H1 (cell line): Measurements from ENCODE around the gene UROC1. TPM values are rescaled to one million over a fixed set of nuclear protein-coding genes. Genes with fewer than 3 reads are reported as not detected.

Experiments used
- CTCF ChIA-PET: fragments of 300-600 bp; sonication (Branson Sonifier 250); formaldehyde crosslinking; loops from one replicate; lab custom pipeline; 2021; ENCODE audit not compliant: partially characterized antibody; lab: Charles Lee
- POLR2A ChIA-PET: fragments of 300-600 bp; sonication (Branson Sonifier 250); formaldehyde crosslinking; loops from one replicate; lab custom pipeline; 2021; ENCODE audit warnings: inconsistent platforms; ENCODE audit not compliant: partially characterized antibody; lab: Charles Lee
- DNase-seq, 2 experiments: peaks; one replicate each; pipeline versions ENCODE4 v3.0.0 to v3.0.0-alpha.2; 2010 to 2022; ENCODE audit warnings: low spot score in 2 of 2, low read depth in 1 of 2, mixed read lengths in 1 of 2
- FAIRE-seq: peaks from 2 replicates; lab custom pipeline; 2011; peaks lifted over from hg19 to GRCh38; lab: Jason Lieb, UNC
- H2AFZ ChIP-seq: 2 replicates; pipeline ENCODE4 v1.8.1; 2012; ENCODE audit warnings: low read length, inconsistent platforms
- H2AK5ac ChIP-seq: 2 replicates; pipeline ENCODE4 v1.6.1; 2013; ENCODE audit warnings: low read depth, low read length
- H2BK120ac ChIP-seq: replicated peaks from 2 replicates; pipeline ENCODE3; 2013; ENCODE audit warnings: low read depth, low read length, inconsistent platforms
- H2BK12ac ChIP-seq: 2 replicates; pipeline ENCODE4 v1.6.1; 2013; ENCODE audit warnings: low read depth, low read length
- H2BK15ac ChIP-seq: 2 replicates; pipeline ENCODE4 v1.6.1; 2013; ENCODE audit warnings: low read length
- H2BK20ac ChIP-seq: 2 replicates; pipeline ENCODE4 v1.6.1; 2013; ENCODE audit warnings: low read length
- H2BK5ac ChIP-seq: 2 replicates; pipeline ENCODE4 v1.6.1; 2013; ENCODE audit warnings: low read depth, low read length
- H3K14ac ChIP-seq: 2 replicates; pipeline ENCODE4 v1.6.1; 2013; ENCODE audit warnings: inconsistent platforms; ENCODE audit not compliant: insufficient read length
- H3K18ac ChIP-seq: 2 replicates; pipeline ENCODE4 v1.6.1; 2013; ENCODE audit warnings: low read length; ENCODE audit errors: extremely low read depth
- H3K23ac ChIP-seq: 2 replicates; pipeline ENCODE4 v1.6.1; 2013; ENCODE audit warnings: inconsistent platforms; ENCODE audit not compliant: insufficient read length
- H3K23me2 ChIP-seq: 2 replicates; pipeline ENCODE4 v1.6.1; 2013; ENCODE audit warnings: low read depth, low read length
- H3K27ac ChIP-seq: 2 replicates; pipeline ENCODE4 v1.6.1; 2011; ENCODE audit warnings: low read depth, low read length, inconsistent platforms
- H3K27me3 ChIP-seq, 4 experiments: replicated peaks in 1 of 4; 1 replicate in 1 of 4; 2 replicates in 3 of 4; pipeline versions ENCODE4 v1.6.1 to v1.8.1; 2011 to 2013; ENCODE audit warnings: low read length in 3 of 4, mild to moderate bottlenecking in 3 of 4, inconsistent platforms in 2 of 4, mixed read lengths in 2 of 4, moderate library complexity in 1 of 4; ENCODE audit not compliant: control insufficient read depth in 3 of 4, insufficient read depth in 3 of 4; ENCODE audit errors: extremely low read depth in 1 of 4
- H3K36me3 ChIP-seq, 4 experiments: 2 replicates each; pipeline versions ENCODE4 v1.6.1 to v1.8.1; 2011 to 2013; ENCODE audit warnings: mild to moderate bottlenecking in 4 of 4, low read length in 3 of 4, moderate library complexity in 2 of 4, control low read depth in 1 of 4, inconsistent platforms in 1 of 4; ENCODE audit not compliant: insufficient read depth in 4 of 4, control insufficient read depth in 2 of 4
- H3K4ac ChIP-seq: replicated peaks from 2 replicates; pipeline ENCODE3; 2013; ENCODE audit warnings: low read length, low read depth, mixed read lengths, inconsistent platforms; ENCODE audit not compliant: insufficient read length
- H3K4me1 ChIP-seq, 4 experiments: replicated peaks in 1 of 4; 1 replicate in 1 of 4; 2 replicates in 3 of 4; pipeline versions ENCODE4 v1.6.1 to v1.8.1; 2011 to 2013; ENCODE audit warnings: low read length in 3 of 4, inconsistent platforms in 2 of 4, mixed read lengths in 1 of 4; ENCODE audit not compliant: insufficient read depth in 4 of 4, control insufficient read depth in 3 of 4
- H3K4me2 ChIP-seq, 2 experiments: 2 replicates each; pipeline versions ENCODE4 v1.6.1 to v1.8.1; 2011 to 2013; ENCODE audit warnings: low read depth in 2 of 2, low read length in 2 of 2, control low read depth in 1 of 2, inconsistent platforms in 1 of 2, mild to moderate bottlenecking in 1 of 2; ENCODE audit not compliant: insufficient read depth in 1 of 2
- H3K4me3 ChIP-seq, 4 experiments: fragments of 200-600, 300-600 bp in 1 of 4; sonication (generic), shearing (Covaris generic), sonication (Bioruptor Twin) in 1 of 4; 2 replicates each; pipeline versions ENCODE4 v1.5.1 to v1.8.1; 2011 to 2016; ENCODE audit warnings: low read length in 4 of 4, low read depth in 3 of 4, control low read depth in 2 of 4, inconsistent platforms in 2 of 4, mild to moderate bottlenecking in 2 of 4, mixed read lengths in 1 of 4, moderate library complexity in 1 of 4; ENCODE audit not compliant: insufficient read depth in 2 of 4; ENCODE audit errors: extremely low read depth in 1 of 4
- H3K56ac ChIP-seq: replicated peaks from 2 replicates; pipeline ENCODE3; 2013; ENCODE audit warnings: low read depth, mild to moderate bottlenecking, mixed read lengths, low read length, inconsistent platforms; ENCODE audit not compliant: insufficient read length
- H3K79me1 ChIP-seq: 2 replicates; pipeline ENCODE4 v1.6.1; 2013; ENCODE audit warnings: low read depth, low read length, control low read depth
- H3K79me2 ChIP-seq, 2 experiments: 2 replicates each; pipeline versions ENCODE4 v1.6.1 to v1.8.1; 2012 to 2013; ENCODE audit warnings: low read length in 2 of 2, mild to moderate bottlenecking in 2 of 2, inconsistent platforms in 1 of 2; ENCODE audit not compliant: insufficient read depth in 2 of 2, control insufficient read depth in 1 of 2
- H3K9ac ChIP-seq, 4 experiments: replicated peaks in 1 of 4; 1 replicate in 1 of 4; 2 replicates in 3 of 4; pipeline versions ENCODE4 v1.6.1 to v1.8.1; 2011 to 2013; ENCODE audit warnings: low read depth in 3 of 4, low read length in 3 of 4, control low read depth in 2 of 4, mild to moderate bottlenecking in 2 of 4, moderate library complexity in 2 of 4, inconsistent platforms in 1 of 4; ENCODE audit errors: extremely low read depth in 1 of 4
- H3K9me3 ChIP-seq, 2 experiments: 2 replicates each; pipeline versions ENCODE4 v1.6.1 to v1.8.1; 2012 to 2013; ENCODE audit warnings: mild to moderate bottlenecking in 2 of 2, moderate library complexity in 2 of 2, control low read depth in 1 of 2, inconsistent platforms in 1 of 2, low read depth in 1 of 2, low read length in 1 of 2, mixed read lengths in 1 of 2; ENCODE audit not compliant: insufficient read depth in 2 of 2
- H4K20me1 ChIP-seq, 2 experiments: replicated peaks in 1 of 2; 2 replicates each; pipeline versions ENCODE3 to v1.8.1; 2011 to 2013; ENCODE audit warnings: inconsistent platforms in 2 of 2, low read length in 2 of 2, mild to moderate bottlenecking in 1 of 2; ENCODE audit not compliant: insufficient read depth in 2 of 2, control insufficient read depth in 1 of 2
- H4K5ac ChIP-seq: 2 replicates; pipeline ENCODE4 v1.6.1; 2013; ENCODE audit warnings: low read length, low read depth, mixed read lengths, inconsistent platforms; ENCODE audit not compliant: insufficient read length
- H4K8ac ChIP-seq: 2 replicates; pipeline ENCODE4 v1.8.0; 2013; ENCODE audit warnings: mild to moderate bottlenecking, moderate library complexity, low read length, inconsistent platforms; ENCODE audit not compliant: insufficient read depth; ENCODE audit errors: extremely low read depth
- H4K91ac ChIP-seq: replicated peaks from 2 replicates; pipeline ENCODE3; 2013; ENCODE audit warnings: low read length, mixed read lengths, inconsistent platforms; ENCODE audit not compliant: insufficient read length
- GABPA ChIP-seq: IDR thresholded peaks from 2 replicates; pipeline ENCODE4 v1.6.1; 2011; ENCODE audit warnings: mild to moderate bottlenecking, low read length, moderate library complexity, borderline replicate concordance; ENCODE audit not compliant: insufficient read depth
- KDM1A ChIP-seq: fragments of 200-600, 300-600 bp; sonication (generic); IDR thresholded peaks from 2 replicates; pipeline ENCODE4 v1.7.1; 2016; ENCODE audit warnings: mild to moderate bottlenecking, low read length, borderline replicate concordance
- MAFK ChIP-seq: IDR thresholded peaks from 2 replicates; pipeline ENCODE4 v1.6.1; 2012; ENCODE audit warnings: low read depth, mild to moderate bottlenecking, improper control_type of control experiment, low read length
- NANOG ChIP-seq: IDR thresholded peaks from 2 replicates; pipeline ENCODE4 v1.6.1; 2011; ENCODE audit warnings: low read length, low read depth, mild to moderate bottlenecking, inconsistent platforms; ENCODE audit not compliant: insufficient read depth, poor library complexity, severe bottlenecking
- RAD21 ChIP-seq, 2 experiments: IDR thresholded peaks in 1 of 2; conservative IDR thresholded peaks in 1 of 2; 2 replicates each; pipeline ENCODE4 v1.6.1; 2011; ENCODE audit warnings: low read depth in 2 of 2, low read length in 2 of 2, improper control_type of control experiment in 1 of 2, inconsistent platforms in 1 of 2, mild to moderate bottlenecking in 1 of 2, moderate library complexity in 1 of 2
- SAP30 ChIP-seq: fragments of 300-600 bp; sonication (generic); IDR thresholded peaks from 2 replicates; pipeline ENCODE4 v1.7.1; 2012; ENCODE audit warnings: low read length, moderate library complexity, mild to moderate bottlenecking, inconsistent platforms; ENCODE audit not compliant: insufficient read depth, insufficient replicate concordance
- SIN3A ChIP-seq, 2 experiments: IDR thresholded peaks in 1 of 2; conservative IDR thresholded peaks in 1 of 2; 2 replicates each; pipeline ENCODE4 v1.6.1; 2011 to 2012; ENCODE audit warnings: low read length in 2 of 2, improper control_type of control experiment in 1 of 2, low read depth in 1 of 2, mild to moderate bottlenecking in 1 of 2
- SIRT6 ChIP-seq: IDR thresholded peaks from one replicate; pipeline ENCODE4 v1.7.1; 2012; ENCODE audit warnings: low read length, inconsistent platforms
- WGBS, 2 experiments: shearing (Covaris generic) in 1 of 2; methylation state at CpG; one replicate each; pipeline versions ENCODE4 v1.1.6 to v1.1.7; 2013 to 2015; ENCODE audit warnings: low lambda C conversion rate in 2 of 2, mixed read lengths in 2 of 2, inconsistent platforms in 1 of 2, low coverage in 1 of 2, missing lambda C conversion rate in 1 of 2; ENCODE audit not compliant: insufficient replicate concordance in 2 of 2, insufficient coverage in 1 of 2, insufficient read length in 1 of 2; ENCODE audit errors: extremely low coverage in 1 of 2, missing lambda C conversion rate in 1 of 2; 5-methylcytosine and 5-hydroxymethylcytosine counted together
- polyA plus RNA-seq, 7 experiments: library from polyadenylated mRNA; depleted of rRNA in 3 of 7; stranded (reverse) in 5 of 7; unstranded in 2 of 7; fragments of >200 nt in 5 of 7; fragments of 200-250 nt in 2 of 7; gene quantifications; 1 replicate in 5 of 7; 2 replicates in 1 of 7; 4 replicates in 1 of 7; pipeline versions ENCODE4 v1.2.1 to v1.2.3, GENCODE V29; 2011 to 2013; ENCODE audit warnings: missing spikeins in 2 of 7, mixed read lengths in 2 of 7
- total RNA-seq: library from RNA; stranded (reverse); fragmentation: NEBNext Ultra II Directional; extraction: Animal tissue kit (Norgen Biotek cat#: 25700); gene quantifications from 2 replicates; pipeline ENCODE4 v1.2.1, GENCODE V29; 2021
- TF ChIP-seq, protein P1 (sequence below): IDR thresholded peaks from 2 replicates; pipeline ENCODE4 v1.6.1; 2012; ENCODE audit warnings: inconsistent platforms

UROC1 gene
- total and polyA plus RNA-seq, 2 of the 8 experiments (the other 6 are each of a cell fraction or from before 2014, with no cell fraction given), result 0.03 TPM; not detected in 1

DNA sequence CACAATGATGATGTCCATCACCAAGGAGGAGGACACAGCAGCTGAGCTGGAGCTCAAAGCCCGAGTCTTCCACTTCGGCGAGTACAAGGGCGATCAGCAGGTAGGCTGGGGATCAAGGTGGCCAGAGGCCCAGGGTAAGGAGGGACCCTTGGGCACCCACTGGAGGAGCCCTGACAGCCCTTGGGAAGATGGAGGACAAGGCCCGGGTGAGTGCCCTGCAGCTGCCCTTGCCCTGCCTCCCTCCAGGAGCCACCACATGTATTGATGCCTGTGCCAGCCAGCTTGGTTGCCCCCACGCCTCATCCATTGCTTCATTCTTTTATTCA lies 84.5 kb downstream of the UROC1 start:
- Histone ChIP-seq H3K27ac (no peak overlapping the region), H2BK15ac (no peak overlapping the region), H3K79me2 (no peaks in the 10 kb centered on the region), H2AK5ac (no peak overlapping the region), H4K91ac (no peak overlapping the region), H3K4me3 (no peak overlapping the region), H3K27me3 (no peaks in the 10 kb centered on the region), H3K4ac (no peak overlapping the region), H2BK12ac (no peak overlapping the region), H3K9me3 (no peaks in the 10 kb centered on the region), H4K8ac (peak overlapping the region; percentile 68), H2BK5ac (no peak overlapping the region; the same call in 1 of the 2 replicates), H2BK20ac (no peak overlapping the region), H3K18ac (no peak overlapping the region), H3K14ac (no peak overlapping the region), H3K23me2 (no peaks in the 10 kb centered on the region), H2AFZ (no peak overlapping the region), H3K79me1 (no peaks in the 10 kb centered on the region; the same call in 1 of the 2 replicates), H3K4me2 (no peak overlapping the region), H3K9ac (no peak overlapping the region), H3K4me1 (no peaks in the 10 kb centered on the region; a peak in 1 of 7 replicates), H2BK120ac (no peak overlapping the region), H4K20me1 (peaks cover 1 to 4% of the 10 kb centered on the region in 2 experiments), H4K5ac (no peak overlapping the region), H3K36me3 (peaks cover 0 to 2% (median 0%) of the 10 kb centered on the region in 4 experiments; a peak in 2 of 8 replicates), H3K23ac (no peak overlapping the region), H3K56ac (no peak overlapping the region)
- FAIRE-seq, result no peak
- TF ChIP-seq SIN3A (conservative IDR thresholded peaks at IDR 0.05 in 1 of 2, IDR thresholded peaks at IDR 0.05 in 1 of 2; ENCODE audit: low read depth in 1 of 2, low read length in 2 of 2) (no peak), GABPA (no peak), KDM1A (no peak), NANOG (no peak), MAFK (no peak), SIRT6 (no peak), RAD21 (IDR thresholded peaks at IDR 0.05 in 1 of 2, conservative IDR thresholded peaks at IDR 0.05 in 1 of 2; ENCODE audit: low read depth in 2 of 2, low read length in 2 of 2) (no peak), SAP30 (no peak)
- TF ChIP-seq, protein P1, sequence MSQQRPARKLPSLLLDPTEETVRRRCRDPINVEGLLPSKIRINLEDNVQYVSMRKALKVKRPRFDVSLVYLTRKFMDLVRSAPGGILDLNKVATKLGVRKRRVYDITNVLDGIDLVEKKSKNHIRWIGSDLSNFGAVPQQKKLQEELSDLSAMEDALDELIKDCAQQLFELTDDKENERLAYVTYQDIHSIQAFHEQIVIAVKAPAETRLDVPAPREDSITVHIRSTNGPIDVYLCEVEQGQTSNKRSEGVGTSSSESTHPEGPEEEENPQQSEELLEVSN, result no peak
- POLR2A ChIA-PET, result interaction anchor here (0.9 to 2.8 kb wide), 3 partner anchors 10 to 32 kb away, joined by 3 to 13 read pairs (median 4); no protein-coding TSS in a partner anchor
- CTCF ChIA-PET, result interaction anchor here (1.4 kb wide), 1 partner anchor 9 kb away, joined by 6 read pairs; no protein-coding TSS in a partner anchor
- 92% methylated on average over 6 of the region's 6 CpGs; no CpG with 5 or more reads in 1 of the 2 experiments for WGBS, 2 experiments
- no peak for DNase-seq
